ENCODE results near the gene ZGLP1.
"Not testable (repeated sequence)": the region's sequence is repeated elsewhere in the genome, so short reads cannot be mapped to it uniquely, and the experiment has no call there.

ZGLP1 gene

GRCh38 chr19:10292789-10293636, 16.6 kb downstream of the ZGLP1 start:
- DNase-seq: no peak

- DNase-seq: peak; percentile 76
These were observed 17.3 kb downstream of the ZGLP1 start for GRCh38 chr19:10292206-10292788.

GRCh38 chr19:10291554-10292205, 17.9 kb downstream of the ZGLP1 start:
- no peak for DNase-seq

GRCh38 chr19:10290876-10291553, 18.6 kb downstream of the ZGLP1 start:
- DNase-seq: no peak

- DNase-seq: no peak
These were observed 19.2 kb downstream of the ZGLP1 start for GRCh38 chr19:10290357-10290875.

GRCh38 chr19:10289836-10290356, 19.7 kb downstream of the ZGLP1 start, which contains the start of gene ICAM5:
Gene ICAM5 (plus strand): TSS chr19:10289952. CDS start chr19:10290044, 92 bp downstream.
- no peak for DNase-seq

- peak; percentile 58 for DNase-seq
These were observed 20.3 kb downstream of the ZGLP1 start for GRCh38 chr19:10289167-10289835.

- peak; percentile 57 for DNase-seq
These were observed 20.9 kb downstream of the ZGLP1 start for GRCh38 chr19:10288662-10289166.

GRCh38 chr19:10286803-10287737, 22.5 kb downstream of the ZGLP1 start, which contains the start of gene ICAM4:
Gene ICAM4 (plus strand): TSS chr19:10286955. CDS start chr19:10287013, 58 bp downstream.
- no peak for DNase-seq

GRCh38 chr19:10285393-10285792, 24.2 kb downstream of the ZGLP1 start:
- DNase-seq: no peak

- DNase-seq: no peak
These were observed 24.7 kb downstream of the ZGLP1 start for GRCh38 chr19:10284960-10285278.

- DNase-seq: no peak
These were observed 25.3 kb downstream of the ZGLP1 start for GRCh38 chr19:10284065-10284959.

- no peak for DNase-seq
These were observed 26.1 kb downstream of the ZGLP1 start for GRCh38 chr19:10283301-10284064.

- DNase-seq: not testable (repeated sequence)
These were observed 27.6 kb downstream of the ZGLP1 start for GRCh38 chr19:10282043-10282442.

- no peak for DNase-seq
These were observed 29.7 kb downstream of the ZGLP1 start for GRCh38 chr19:10279737-10280442.

GRCh38 chr19:10278935-10279334, 30.7 kb downstream of the ZGLP1 start:
- no peak for DNase-seq

- DNase-seq: no peak
These were observed 31.6 kb downstream of the ZGLP1 start for GRCh38 chr19:10277795-10278589.
